ENCODE results near the gene CLCNKB. TPM values are rescaled to one million over a fixed set of nuclear protein-coding genes. Genes with fewer than 3 reads are reported as not detected.

Gene CLCNKB
- total RNA-seq, 1 donor from 2014 or later: 0.59 TPM

DNA sequence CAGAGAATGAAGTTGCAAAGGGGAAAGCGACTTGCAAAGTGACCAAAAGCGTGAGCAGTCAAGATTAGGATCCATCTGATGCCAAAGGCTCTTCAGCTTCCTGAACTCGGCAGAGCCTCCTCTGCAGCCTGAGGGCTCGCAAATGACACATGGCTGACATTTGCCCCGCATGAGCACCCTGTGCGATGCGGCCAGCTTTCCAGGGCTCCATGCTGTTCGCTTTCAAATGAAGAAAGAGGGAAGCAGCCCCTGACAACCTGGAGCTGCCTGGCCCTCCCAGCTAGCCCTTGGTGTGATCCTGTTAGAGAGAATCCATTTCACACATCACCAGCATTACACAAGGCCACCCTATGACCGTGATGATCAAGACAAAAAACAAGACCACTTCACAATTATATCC, 50.0 kb downstream of the CLCNKB start:
- Mint-ChIP-seq H3K4me1 (ENCODE audit: unreplicated experiment) (peaks cover 7% of the 10 kb centered on the region), H3K4me3 (ENCODE audit: unreplicated experiment) (no peak overlapping the region), H3K27me3 (ENCODE audit: unreplicated experiment) (peaks cover 4% of the 10 kb centered on the region), H3K36me3 (ENCODE audit: low read depth, unreplicated experiment) (no peaks in the 10 kb centered on the region), H3K9me3 (ENCODE audit: unreplicated experiment) (no peaks in the 10 kb centered on the region), H3K27ac (ENCODE audit: unreplicated experiment) (no peak overlapping the region)
- no peak for TF ChIP-seq CTCF (IDR thresholded peaks at IDR 0.05; ENCODE audit: unreplicated experiment)
- DNase-seq (ENCODE audit: low spot score): no peak

- no peak overlapping the region for H3K27ac Mint-ChIP-seq (ENCODE audit: unreplicated experiment)
- H3K4me1 Mint-ChIP-seq (ENCODE audit: unreplicated experiment): peaks cover 3% of the 10 kb centered on the region
- no peaks in the 10 kb centered on the region for H3K9me3 Mint-ChIP-seq (ENCODE audit: unreplicated experiment)
- no peaks in the 10 kb centered on the region for H3K36me3 Mint-ChIP-seq (ENCODE audit: low read depth, unreplicated experiment)
- H3K4me3 Mint-ChIP-seq (ENCODE audit: unreplicated experiment): no peak overlapping the region
- no peak for TF ChIP-seq CTCF (IDR thresholded peaks at IDR 0.05; ENCODE audit: unreplicated experiment)
- H3K27me3 Mint-ChIP-seq (ENCODE audit: unreplicated experiment): peaks cover 3% of the 10 kb centered on the region
- DNase-seq (ENCODE audit: low spot score): no peak
Measured at GRCh38 chr1:16094453-16095158, 51.0 kb downstream of the CLCNKB start.

DNA sequence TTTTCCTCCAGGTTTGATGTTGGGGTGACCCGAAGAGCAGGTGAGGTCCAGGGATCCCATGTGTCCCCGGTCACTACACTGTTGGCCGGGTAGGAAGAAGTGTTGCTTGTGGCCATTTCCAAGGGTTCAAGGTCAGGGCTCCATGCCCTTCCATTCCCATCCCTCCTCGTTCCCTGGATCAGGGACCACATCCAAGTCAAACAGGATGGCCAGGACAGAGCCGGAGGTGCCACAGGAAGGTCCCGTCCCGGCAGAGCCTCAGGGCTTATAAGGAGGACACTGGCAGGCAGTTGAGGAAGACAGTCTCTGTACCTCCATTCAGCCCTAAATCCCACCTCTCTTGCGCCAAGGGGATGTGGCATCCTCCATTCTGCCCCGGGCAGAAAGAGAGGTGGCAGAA, 51.9 kb downstream of the CLCNKB start:
- Mint-ChIP-seq H3K4me1 (ENCODE audit: unreplicated experiment) (peaks cover 3% of the 10 kb centered on the region), H3K27ac (ENCODE audit: unreplicated experiment) (no peak overlapping the region), H3K9me3 (ENCODE audit: unreplicated experiment) (no peaks in the 10 kb centered on the region), H3K4me3 (ENCODE audit: unreplicated experiment) (no peak overlapping the region), H3K36me3 (ENCODE audit: low read depth, unreplicated experiment) (no peaks in the 10 kb centered on the region), H3K27me3 (ENCODE audit: unreplicated experiment) (peaks cover 3% of the 10 kb centered on the region)
- DNase-seq (ENCODE audit: low spot score): no peak
- no peak for TF ChIP-seq CTCF (IDR thresholded peaks at IDR 0.05; ENCODE audit: unreplicated experiment)

- DNase-seq (ENCODE audit: low spot score): no peak
- no peak overlapping the region for H3K27ac Mint-ChIP-seq (ENCODE audit: unreplicated experiment)
- TF ChIP-seq CTCF (IDR thresholded peaks at IDR 0.05; ENCODE audit: unreplicated experiment): no peak
- H3K9me3 Mint-ChIP-seq (ENCODE audit: unreplicated experiment): no peaks in the 10 kb centered on the region
- peaks cover 4% of the 10 kb centered on the region for H3K36me3 Mint-ChIP-seq (ENCODE audit: low read depth, unreplicated experiment)
- H3K4me3 Mint-ChIP-seq (ENCODE audit: unreplicated experiment): no peak overlapping the region
- peaks cover 3% of the 10 kb centered on the region for H3K4me1 Mint-ChIP-seq (ENCODE audit: unreplicated experiment)
- H3K27me3 Mint-ChIP-seq (ENCODE audit: unreplicated experiment): peaks cover 6% of the 10 kb centered on the region
Measured at GRCh38 chr1:16099412-16099811, 55.8 kb downstream of the CLCNKB start.

DNA sequence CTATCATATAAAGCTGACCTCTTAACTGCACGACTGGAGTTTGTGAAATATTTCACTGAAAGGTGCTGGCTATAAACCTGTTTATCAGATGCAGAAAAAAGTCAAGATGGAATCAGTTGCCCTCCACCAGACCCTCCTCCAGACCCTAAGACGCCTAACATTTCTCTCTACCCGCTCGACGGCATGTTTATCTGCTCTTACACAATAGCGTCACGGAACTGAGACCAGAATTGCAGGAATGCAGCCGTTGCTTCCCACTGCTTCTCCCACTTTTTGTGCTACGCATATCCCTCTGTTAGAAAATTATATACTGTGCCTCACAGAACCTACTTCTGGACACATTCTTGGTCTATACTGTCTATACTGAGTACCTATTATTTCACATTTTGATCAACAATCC, 58.0 kb downstream of the CLCNKB start:
- no peak overlapping the region for H3K27ac Mint-ChIP-seq (ENCODE audit: unreplicated experiment)
- no peaks in the 10 kb centered on the region for H3K9me3 Mint-ChIP-seq (ENCODE audit: unreplicated experiment)
- H3K4me3 Mint-ChIP-seq (ENCODE audit: unreplicated experiment): no peak overlapping the region
- H3K4me1 Mint-ChIP-seq (ENCODE audit: unreplicated experiment): peaks cover 4% of the 10 kb centered on the region
- no peak for DNase-seq (ENCODE audit: low spot score)
- no peak for TF ChIP-seq CTCF (IDR thresholded peaks at IDR 0.05; ENCODE audit: unreplicated experiment)
- H3K27me3 Mint-ChIP-seq (ENCODE audit: unreplicated experiment): peaks cover 6% of the 10 kb centered on the region
- peaks cover 4% of the 10 kb centered on the region for H3K36me3 Mint-ChIP-seq (ENCODE audit: low read depth, unreplicated experiment)

Other genes starting within 250 kb of the CLCNKB start
- 2.4 TPM for gene UQCRHL, start 236.1 kb upstream of the CLCNKB start, total RNA-seq (ENCODE audit: unreplicated experiment)
- 33.5 TPM for gene SPEN, start 196.1 kb upstream of the CLCNKB start, total RNA-seq (ENCODE audit: unreplicated experiment)
- gene ZBTB17, start 67.7 kb upstream of the CLCNKB start, total RNA-seq (ENCODE audit: unreplicated experiment): 33.6 TPM
- 0.10 TPM for gene SRARP, start 39.5 kb upstream of the CLCNKB start, total RNA-seq (ENCODE audit: unreplicated experiment)
- gene HSPB7, start 25.7 kb upstream of the CLCNKB start, total RNA-seq (ENCODE audit: unreplicated experiment): not detected
- gene CLCNKA, start 21.7 kb upstream of the CLCNKB start, total RNA-seq (ENCODE audit: unreplicated experiment): not detected
- 0.56 TPM for gene FAM131C, start 29.9 kb downstream of the CLCNKB start, total RNA-seq (ENCODE audit: unreplicated experiment)
- 109 TPM for gene EPHA2, start 112.3 kb downstream of the CLCNKB start, total RNA-seq (ENCODE audit: unreplicated experiment)
- 14.0 TPM for gene ARHGEF19, start 168.9 kb downstream of the CLCNKB start, total RNA-seq (ENCODE audit: unreplicated experiment)
- 3.6 TPM for gene CPLANE2, start 193.4 kb downstream of the CLCNKB start, total RNA-seq (ENCODE audit: unreplicated experiment)

Measured in endothelial cell (in vitro differentiated cells).